ENCODE data around the gene CBY1. TPM values are rescaled to one million over a fixed set of nuclear protein-coding genes. Genes with fewer than 3 reads are reported as not detected.
A peak's percentile ranks its signal among the peaks of the same experiment; 100 is the strongest.

The CBY1 gene
- total RNA-seq, 1 donor from 2014 or later, result 38.5 TPM

GRCh38 chr22:38709306-38709705 is 52.9 kb downstream of the CBY1 start:
- TF ChIP-seq CTCF (IDR thresholded peaks at IDR 0.05; ENCODE audit: unreplicated experiment), result no peak
- H3K4me1 Mint-ChIP-seq, result peaks cover 45% of the 10 kb centered on the region
- no peak for DNase-seq (ENCODE audit: low spot score in 2 of 2, unreplicated experiment in 2 of 2)
- no peak overlapping the region for H3K4me3 Mint-ChIP-seq
- H3K27me3 Mint-ChIP-seq (ENCODE audit: low read depth), result no peaks in the 10 kb centered on the region
- peaks cover 6% of the 10 kb centered on the region for H3K36me3 Mint-ChIP-seq
- no peaks in the 10 kb centered on the region for H3K9me3 Mint-ChIP-seq
- no peak overlapping the region for H3K27ac Mint-ChIP-seq

GRCh38 chr22:38710351-38710750 is 53.9 kb downstream of the CBY1 start:
- no peak for TF ChIP-seq CTCF (IDR thresholded peaks at IDR 0.05; ENCODE audit: unreplicated experiment)
- DNase-seq (ENCODE audit: low spot score in 2 of 2, unreplicated experiment in 2 of 2), result no peak
- H3K9me3 Mint-ChIP-seq, result no peaks in the 10 kb centered on the region
- H3K4me3 Mint-ChIP-seq, result no peak overlapping the region
- H3K27ac Mint-ChIP-seq, result no peak overlapping the region
- H3K27me3 Mint-ChIP-seq (ENCODE audit: low read depth), result no peaks in the 10 kb centered on the region
- peaks cover 46% of the 10 kb centered on the region for H3K4me1 Mint-ChIP-seq
- peaks cover 6% of the 10 kb centered on the region for H3K36me3 Mint-ChIP-seq

GRCh38 chr22:38710866-38711265 is 54.4 kb downstream of the CBY1 start:
- H3K9me3 Mint-ChIP-seq, result no peaks in the 10 kb centered on the region
- no peaks in the 10 kb centered on the region for H3K27me3 Mint-ChIP-seq (ENCODE audit: low read depth)
- no peak for TF ChIP-seq CTCF (IDR thresholded peaks at IDR 0.05; ENCODE audit: unreplicated experiment)
- DNase-seq (ENCODE audit: low spot score in 2 of 2, unreplicated experiment in 2 of 2), result no peak
- peaks cover 6% of the 10 kb centered on the region for H3K36me3 Mint-ChIP-seq
- no peak overlapping the region for H3K4me3 Mint-ChIP-seq
- H3K4me1 Mint-ChIP-seq, result peaks cover 47% of the 10 kb centered on the region
- no peak overlapping the region for H3K27ac Mint-ChIP-seq

- H3K27me3 Mint-ChIP-seq (ENCODE audit: low read depth), result no peaks in the 10 kb centered on the region
- DNase-seq (ENCODE audit: low spot score in 2 of 2, unreplicated experiment in 2 of 2), result no peak
- peak overlapping the region; percentile 24 for H3K27ac Mint-ChIP-seq
- no peaks in the 10 kb centered on the region for H3K9me3 Mint-ChIP-seq
- no peak overlapping the region for H3K4me3 Mint-ChIP-seq
- peaks cover 34% of the 10 kb centered on the region for H3K4me1 Mint-ChIP-seq
- no peak for TF ChIP-seq CTCF (IDR thresholded peaks at IDR 0.05; ENCODE audit: unreplicated experiment)
- peaks cover 19% of the 10 kb centered on the region for H3K36me3 Mint-ChIP-seq
These were observed 56.2 kb downstream of the CBY1 start for GRCh38 chr22:38712486-38713207.

GRCh38 chr22:38713921-38714320 is 57.5 kb downstream of the CBY1 start:
- H3K4me1 Mint-ChIP-seq, result peaks cover 25% of the 10 kb centered on the region
- TF ChIP-seq CTCF (IDR thresholded peaks at IDR 0.05; ENCODE audit: unreplicated experiment), result no peak
- DNase-seq (ENCODE audit: low spot score in 2 of 2, unreplicated experiment in 2 of 2), result no peak
- H3K27ac Mint-ChIP-seq, result peak overlapping the region; percentile 24
- H3K36me3 Mint-ChIP-seq, result peaks cover 17% of the 10 kb centered on the region
- H3K27me3 Mint-ChIP-seq (ENCODE audit: low read depth), result no peaks in the 10 kb centered on the region
- H3K9me3 Mint-ChIP-seq, result no peaks in the 10 kb centered on the region
- H3K4me3 Mint-ChIP-seq, result no peak overlapping the region
